DMS79 treated with DMSO at 0.1 percent for 48 hours (cell line): ENCODE measurements around the gene LIPK.
"Not testable (repeated sequence)": the region's sequence is repeated elsewhere in the genome, so short reads cannot be mapped to it uniquely, and the experiment has no call there.

ENCODE experiments used
- DNase-seq: peaks from one replicate; lab custom pipeline; 2025; lab: John Stamatoyannopoulos, UW

Gene LIPK

GRCh38 chr10:88715517-88715916 lies 9.5 kb downstream of the LIPK start:
- no peak for DNase-seq

- DNase-seq, result no peak
These were observed 15.3 kb downstream of the LIPK start for GRCh38 chr10:88721392-88721791.

- no peak for DNase-seq
These were observed 19.7 kb downstream of the LIPK start for GRCh38 chr10:88725798-88726197.

GRCh38 chr10:88728107-88728763 lies 22.2 kb downstream of the LIPK start:
- DNase-seq, result no peak

GRCh38 chr10:88730864-88731263 lies 24.8 kb downstream of the LIPK start:
- DNase-seq, result no peak

- no peak for DNase-seq
These were observed 25.2 kb downstream of the LIPK start for GRCh38 chr10:88731296-88731695.

GRCh38 chr10:88733215-88733614 lies 27.2 kb downstream of the LIPK start:
- no peak for DNase-seq

GRCh38 chr10:88735661-88736060 lies 29.6 kb downstream of the LIPK start:
- no peak for DNase-seq

- not testable (repeated sequence) for DNase-seq
These were observed 35.9 kb downstream of the LIPK start for GRCh38 chr10:88741921-88742320.

GRCh38 chr10:88742448-88742847 lies 36.4 kb downstream of the LIPK start:
- no peak for DNase-seq

GRCh38 chr10:88744002-88744401 lies 38.0 kb downstream of the LIPK start:
- DNase-seq, result no peak

- no peak for DNase-seq
These were observed 39.6 kb downstream of the LIPK start for GRCh38 chr10:88745633-88746032.

GRCh38 chr10:88754287-88754686 lies 48.2 kb downstream of the LIPK start:
- no peak for DNase-seq

GRCh38 chr10:88755753-88756152 lies 49.7 kb downstream of the LIPK start:
- no peak for DNase-seq

- no peak for DNase-seq
These were observed 50.6 kb downstream of the LIPK start for GRCh38 chr10:88756660-88757059.

- DNase-seq, result no peak
These were observed 53.5 kb downstream of the LIPK start, which contains the start of gene LIPN for GRCh38 chr10:88759366-88760101. Gene LIPN (plus strand): TSS chr10:88760020. CDS start chr10:88761406, 1,386 bp downstream.

GRCh38 chr10:88762906-88763305 lies 56.9 kb downstream of the LIPK start:
- DNase-seq, result no peak

- no peak for DNase-seq
These were observed 57.4 kb downstream of the LIPK start for GRCh38 chr10:88763441-88763840.

- no peak for DNase-seq
These were observed 58.1 kb downstream of the LIPK start for GRCh38 chr10:88764110-88764509.

- DNase-seq, result no peak
These were observed 59.8 kb downstream of the LIPK start for GRCh38 chr10:88765816-88766215.

GRCh38 chr10:88769384-88769783 lies 63.3 kb downstream of the LIPK start:
- DNase-seq, result no peak

GRCh38 chr10:88781206-88781605 lies 75.2 kb downstream of the LIPK start:
- no peak for DNase-seq

GRCh38 chr10:88782222-88782621 lies 76.2 kb downstream of the LIPK start:
- no peak for DNase-seq

GRCh38 chr10:88783724-88784123 lies 77.7 kb downstream of the LIPK start:
- no peak for DNase-seq
